ENCODE measurements around the gene CCR5.
A peak's percentile ranks its signal among the peaks of the same experiment; 100 is the strongest.

Gene CCR5

DNA sequence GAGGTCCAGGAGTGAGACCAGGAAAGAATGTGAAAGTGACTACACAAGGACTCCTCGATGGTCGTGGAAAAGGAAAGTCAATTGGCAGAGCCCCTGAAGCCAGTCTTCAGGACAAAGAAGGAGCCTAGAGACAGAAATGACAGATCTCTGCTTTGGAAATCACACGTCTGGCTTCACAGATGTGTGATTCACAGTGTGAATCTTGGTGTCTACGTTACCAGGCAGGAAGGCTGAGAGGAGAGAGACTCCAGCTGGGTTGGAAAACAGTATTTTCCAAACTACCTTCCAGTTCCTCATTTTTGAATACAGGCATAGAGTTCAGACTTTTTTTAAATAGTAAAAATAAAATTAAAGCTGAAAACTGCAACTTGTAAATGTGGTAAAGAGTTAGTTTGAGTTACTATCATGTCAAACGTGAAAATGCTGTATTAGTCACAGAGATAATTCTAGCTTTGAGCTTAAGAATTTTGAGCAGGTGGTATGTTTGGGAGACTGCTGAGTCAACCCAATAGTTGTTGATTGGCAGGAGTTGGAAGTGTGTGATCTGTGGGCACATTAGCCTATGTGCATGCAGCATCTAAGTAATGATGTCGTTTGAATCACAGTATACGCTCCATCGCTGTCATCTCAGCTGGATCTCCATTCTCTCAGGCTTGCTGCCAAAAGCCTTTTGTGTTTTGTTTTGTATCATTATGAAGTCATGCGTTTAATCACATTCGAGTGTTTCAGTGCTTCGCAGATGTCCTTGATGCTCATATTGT lies 10.8 kb upstream of the CCR5 start:
- DNase-seq (ENCODE audit: low read depth): no peak

DNA sequence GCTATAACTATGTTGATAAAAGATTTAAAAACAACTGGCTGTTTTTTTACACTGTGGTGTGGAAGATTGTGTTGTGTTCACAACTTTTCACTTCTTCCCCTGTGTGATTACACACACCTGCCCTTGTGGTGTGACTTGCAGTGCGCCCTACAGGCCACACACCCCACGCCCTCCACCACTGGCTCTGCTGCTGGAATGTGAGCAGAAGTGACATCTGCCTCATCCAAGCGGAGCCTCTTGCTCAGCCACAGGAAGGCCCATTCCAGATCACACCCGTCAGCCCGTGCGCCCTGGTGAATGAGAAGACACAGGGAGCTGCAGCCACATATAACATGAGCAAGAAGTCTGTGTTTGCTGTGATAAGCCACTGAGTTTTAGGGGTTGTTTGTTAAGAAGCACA lies 9.8 kb upstream of the CCR5 start:
- no peak for DNase-seq (ENCODE audit: low read depth)

DNA sequence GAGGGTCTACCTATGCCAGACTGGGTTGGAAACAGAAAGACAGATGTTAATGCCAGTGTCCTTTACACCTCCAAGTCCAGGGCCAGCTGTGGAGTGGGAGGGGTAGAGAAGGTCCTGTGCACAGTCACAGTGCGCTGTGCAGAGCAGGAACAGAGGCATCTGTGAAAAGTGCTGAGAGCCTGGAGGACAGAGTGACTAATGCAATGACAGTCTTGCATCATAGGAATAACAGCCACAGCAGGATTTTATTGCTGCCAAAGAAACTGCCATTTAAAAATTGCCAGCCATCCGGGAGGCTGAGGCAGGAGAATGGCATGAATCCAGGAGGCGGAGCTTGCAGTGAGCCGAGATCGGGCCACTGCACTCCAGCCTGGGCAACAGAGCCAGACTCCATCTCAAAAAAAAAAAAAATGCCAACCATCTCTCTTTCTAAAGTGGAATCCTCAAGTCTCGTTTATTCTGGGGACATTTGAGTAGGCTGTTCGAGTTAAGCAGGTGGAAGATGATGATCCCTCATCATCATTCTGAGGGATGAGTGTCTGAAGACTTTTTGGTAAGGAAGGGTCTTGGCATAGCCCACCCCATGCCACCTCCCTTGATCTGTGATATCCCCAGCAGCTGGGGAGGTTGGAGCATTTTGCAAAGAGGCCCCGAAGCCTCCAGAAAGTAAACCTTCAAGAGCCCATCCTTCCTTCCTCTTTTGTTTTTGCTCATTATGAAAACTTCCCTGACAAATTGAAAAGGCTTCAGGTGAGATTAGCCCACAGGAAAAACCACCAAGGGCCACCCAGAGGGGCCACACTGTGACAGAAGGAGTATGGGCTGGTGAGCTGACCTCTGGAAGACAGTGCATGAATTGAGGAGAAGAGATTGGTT lies 9.1 kb upstream of the CCR5 start:
- DNase-seq (ENCODE audit: low read depth): no peak

DNA sequence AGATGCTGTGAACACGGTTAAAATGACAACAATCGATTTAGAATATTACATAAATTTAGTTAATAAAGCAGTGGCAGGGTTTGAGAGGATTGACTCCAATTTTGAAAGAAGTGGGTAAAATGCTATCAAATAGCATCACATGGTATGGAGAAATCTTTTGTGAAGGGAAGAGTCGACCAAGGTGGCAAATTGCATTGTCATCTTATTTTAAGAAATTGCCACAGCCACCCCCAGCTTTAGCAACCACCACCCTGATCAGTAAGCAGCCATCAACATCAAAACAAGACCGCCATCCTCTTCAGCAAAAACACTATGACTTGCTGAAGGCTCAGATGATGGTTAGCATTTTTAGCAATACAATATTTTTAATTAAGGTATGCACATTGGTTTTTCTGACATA lies 5.7 kb upstream of the CCR5 start:
- DNase-seq (ENCODE audit: low read depth): no peak

DNA sequence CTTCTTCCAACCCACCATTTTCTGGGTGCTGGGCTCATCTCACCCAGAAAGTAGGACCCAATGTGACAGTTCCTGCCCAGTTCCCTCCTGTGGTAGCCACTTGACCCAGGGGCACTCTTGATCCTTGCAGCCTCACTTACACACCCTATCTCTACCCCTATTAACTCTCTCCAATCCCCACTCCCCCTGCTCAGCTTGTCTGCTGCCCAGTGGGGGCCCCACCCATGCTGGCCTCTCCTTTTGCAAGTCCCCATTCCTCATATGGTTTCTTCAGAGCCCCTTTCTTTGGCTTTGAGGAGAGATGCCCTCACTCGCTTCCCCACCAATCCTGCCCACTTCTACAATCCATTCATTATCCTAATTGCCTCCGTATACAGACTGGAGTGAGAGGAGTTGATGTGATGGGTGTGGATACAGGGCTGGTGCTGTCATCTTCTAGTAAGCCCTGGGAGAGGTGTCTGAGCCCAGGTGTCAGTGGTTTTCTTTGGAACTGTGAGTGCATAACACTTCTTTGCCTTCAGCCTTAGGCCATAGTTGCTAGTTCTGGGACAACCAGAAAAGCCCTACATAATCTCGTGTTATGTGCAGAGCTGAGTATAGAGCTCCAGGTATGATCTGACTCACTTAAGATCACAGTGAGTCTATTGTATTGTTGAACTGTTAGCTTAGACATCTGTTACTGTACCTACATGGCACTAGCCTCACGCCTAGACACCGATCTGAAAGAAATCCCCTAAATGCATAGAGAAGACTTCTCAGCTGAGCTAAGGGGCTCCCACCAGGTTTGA lies 4.8 kb upstream of the CCR5 start:
- no peak for DNase-seq (ENCODE audit: low read depth)

DNA sequence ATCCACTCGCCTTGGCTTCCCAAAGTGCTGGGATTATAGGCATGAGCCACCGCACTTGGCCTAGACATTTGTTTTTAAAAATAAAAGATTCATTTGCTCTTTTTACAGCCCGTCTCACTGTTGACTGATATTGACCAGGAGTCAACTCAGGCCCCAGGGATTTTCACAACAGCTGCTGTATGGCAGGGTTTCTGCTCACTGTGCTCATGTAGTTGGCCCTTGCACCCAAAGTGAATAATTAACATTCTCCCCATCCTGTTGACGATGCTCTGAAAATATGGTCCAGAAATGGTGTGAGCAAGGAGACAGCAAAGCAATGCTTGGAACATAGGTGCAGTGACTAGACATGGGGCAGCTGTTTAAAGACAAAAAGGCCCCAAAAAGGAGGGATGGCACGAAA lies 2.9 kb upstream of the CCR5 start:
- no peak for DNase-seq (ENCODE audit: low read depth)

DNA sequence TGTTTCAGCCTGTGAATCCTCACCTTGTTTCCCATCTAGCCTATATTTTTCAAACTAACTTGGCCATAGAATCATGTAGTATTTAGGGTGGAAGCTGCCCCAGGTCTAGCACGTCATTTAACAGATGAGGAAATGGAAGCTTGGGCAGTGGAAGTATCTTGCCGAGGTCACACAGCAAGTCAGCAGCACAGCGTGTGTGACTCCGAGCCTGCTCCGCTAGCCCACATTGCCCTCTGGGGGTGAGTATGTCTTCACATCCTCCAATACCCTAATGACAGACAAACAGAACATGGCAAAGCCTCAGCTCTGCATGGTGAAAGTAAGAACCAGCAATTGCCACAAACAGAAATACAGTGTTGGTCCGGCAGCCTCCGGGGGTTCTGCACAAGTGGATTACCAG lies 2.2 kb upstream of the CCR5 start:
- DNase-seq (ENCODE audit: low read depth): peak; percentile 40

DNA sequence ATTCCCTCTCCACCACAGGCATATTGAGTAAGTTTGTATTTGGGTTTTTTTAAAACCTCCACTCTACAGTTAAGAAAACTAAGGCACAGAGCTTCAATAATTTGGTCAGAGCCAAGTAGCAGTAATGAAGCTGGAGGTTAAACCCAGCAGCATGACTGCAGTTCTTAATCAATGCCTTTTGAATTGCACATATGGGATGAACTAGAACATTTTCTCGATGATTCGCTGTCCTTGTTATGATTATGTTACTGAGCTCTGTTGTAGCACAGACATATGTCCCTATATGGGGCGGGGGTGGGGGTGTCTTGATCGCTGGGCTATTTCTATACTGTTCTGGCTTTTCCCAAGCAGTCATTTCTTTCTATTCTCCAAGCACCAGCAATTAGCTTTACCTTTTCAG lies 1.6 kb upstream of the CCR5 start:
- no peak for DNase-seq (ENCODE audit: low read depth)

DNA sequence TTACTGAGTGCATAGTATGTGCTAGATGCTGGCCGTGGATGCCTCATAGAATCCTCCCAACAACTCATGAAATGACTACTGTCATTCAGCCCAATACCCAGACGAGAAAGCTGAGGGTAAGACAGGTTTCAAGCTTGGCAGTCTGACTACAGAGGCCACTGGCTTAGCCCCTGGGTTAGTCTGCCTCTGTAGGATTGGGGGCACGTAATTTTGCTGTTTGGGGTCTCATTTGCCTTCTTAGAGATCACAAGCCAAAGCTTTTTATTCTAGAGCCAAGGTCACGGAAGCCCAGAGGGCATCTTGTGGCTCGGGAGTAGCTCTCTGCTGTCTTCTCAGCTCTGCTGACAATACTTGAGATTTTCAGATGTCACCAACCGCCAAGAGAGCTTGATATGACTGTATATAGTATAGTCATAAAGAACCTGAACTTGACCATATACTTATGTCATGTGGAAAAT lies 1.0 kb upstream of the CCR5 start:
- no peak for DNase-seq (ENCODE audit: low read depth)

DNA sequence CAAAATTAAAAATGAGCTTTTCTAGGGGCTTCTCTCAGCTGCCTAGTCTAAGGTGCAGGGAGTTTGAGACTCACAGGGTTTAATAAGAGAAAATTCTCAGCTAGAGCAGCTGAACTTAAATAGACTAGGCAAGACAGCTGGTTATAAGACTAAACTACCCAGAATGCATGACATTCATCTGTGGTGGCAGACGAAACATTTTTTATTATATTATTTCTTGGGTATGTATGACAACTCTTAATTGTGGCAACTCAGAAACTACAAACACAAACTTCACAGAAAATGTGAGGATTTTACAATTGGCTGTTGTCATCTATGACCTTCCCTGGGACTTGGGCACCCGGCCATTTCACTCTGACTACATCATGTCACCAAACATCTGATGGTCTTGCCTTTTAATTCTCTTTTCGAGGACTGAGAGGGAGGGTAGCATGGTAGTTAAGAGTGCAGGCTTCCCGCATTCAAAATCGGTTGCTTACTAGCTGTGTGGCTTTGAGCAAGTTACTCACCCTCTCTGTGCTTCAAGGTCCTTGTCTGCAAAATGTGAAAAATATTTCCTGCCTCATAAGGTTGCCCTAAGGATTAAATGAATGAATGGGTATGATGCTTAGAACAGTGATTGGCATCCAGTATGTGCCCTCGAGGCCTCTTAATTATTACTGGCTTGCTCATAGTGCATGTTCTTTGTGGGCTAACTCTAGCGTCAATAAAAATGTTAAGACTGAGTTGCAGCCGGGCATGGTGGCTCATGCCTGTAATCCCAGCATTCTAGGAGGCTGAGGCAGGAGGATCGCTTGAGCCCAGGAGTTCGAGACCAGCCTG lies 984 bp downstream of the CCR5 start:
- DNase-seq (ENCODE audit: low read depth): no peak

DNA sequence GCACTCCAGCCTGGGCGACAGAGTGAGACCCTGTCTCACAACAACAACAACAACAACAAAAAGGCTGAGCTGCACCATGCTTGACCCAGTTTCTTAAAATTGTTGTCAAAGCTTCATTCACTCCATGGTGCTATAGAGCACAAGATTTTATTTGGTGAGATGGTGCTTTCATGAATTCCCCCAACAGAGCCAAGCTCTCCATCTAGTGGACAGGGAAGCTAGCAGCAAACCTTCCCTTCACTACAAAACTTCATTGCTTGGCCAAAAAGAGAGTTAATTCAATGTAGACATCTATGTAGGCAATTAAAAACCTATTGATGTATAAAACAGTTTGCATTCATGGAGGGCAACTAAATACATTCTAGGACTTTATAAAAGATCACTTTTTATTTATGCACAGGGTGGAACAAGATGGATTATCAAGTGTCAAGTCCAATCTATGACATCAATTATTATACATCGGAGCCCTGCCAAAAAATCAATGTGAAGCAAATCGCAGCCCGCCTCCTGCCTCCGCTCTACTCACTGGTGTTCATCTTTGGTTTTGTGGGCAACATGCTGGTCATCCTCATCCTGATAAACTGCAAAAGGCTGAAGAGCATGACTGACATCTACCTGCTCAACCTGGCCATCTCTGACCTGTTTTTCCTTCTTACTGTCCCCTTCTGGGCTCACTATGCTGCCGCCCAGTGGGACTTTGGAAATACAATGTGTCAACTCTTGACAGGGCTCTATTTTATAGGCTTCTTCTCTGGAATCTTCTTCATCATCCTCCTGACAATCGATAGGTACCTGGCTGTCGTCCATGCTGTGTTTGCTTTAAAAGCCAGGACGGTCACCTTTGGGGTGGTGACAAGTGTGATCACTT lies 2.0 kb downstream of the CCR5 start:
- DNase-seq (ENCODE audit: low read depth): no peak

DNA sequence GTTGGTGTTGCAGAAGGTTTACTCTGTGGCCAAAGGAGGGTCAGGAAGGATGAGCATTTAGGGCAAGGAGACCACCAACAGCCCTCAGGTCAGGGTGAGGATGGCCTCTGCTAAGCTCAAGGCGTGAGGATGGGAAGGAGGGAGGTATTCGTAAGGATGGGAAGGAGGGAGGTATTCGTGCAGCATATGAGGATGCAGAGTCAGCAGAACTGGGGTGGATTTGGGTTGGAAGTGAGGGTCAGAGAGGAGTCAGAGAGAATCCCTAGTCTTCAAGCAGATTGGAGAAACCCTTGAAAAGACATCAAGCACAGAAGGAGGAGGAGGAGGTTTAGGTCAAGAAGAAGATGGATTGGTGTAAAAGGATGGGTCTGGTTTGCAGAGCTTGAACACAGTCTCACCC lies 4.0 kb downstream of the CCR5 start:
- DNase-seq (ENCODE audit: low read depth): no peak

DNA sequence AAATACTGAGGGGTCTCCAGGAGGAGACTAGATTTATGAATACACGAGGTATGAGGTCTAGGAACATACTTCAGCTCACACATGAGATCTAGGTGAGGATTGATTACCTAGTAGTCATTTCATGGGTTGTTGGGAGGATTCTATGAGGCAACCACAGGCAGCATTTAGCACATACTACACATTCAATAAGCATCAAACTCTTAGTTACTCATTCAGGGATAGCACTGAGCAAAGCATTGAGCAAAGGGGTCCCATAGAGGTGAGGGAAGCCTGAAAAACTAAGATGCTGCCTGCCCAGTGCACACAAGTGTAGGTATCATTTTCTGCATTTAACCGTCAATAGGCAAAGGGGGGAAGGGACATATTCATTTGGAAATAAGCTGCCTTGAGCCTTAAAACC lies 4.5 kb downstream of the CCR5 start:
- no peak for DNase-seq (ENCODE audit: low read depth)

DNA sequence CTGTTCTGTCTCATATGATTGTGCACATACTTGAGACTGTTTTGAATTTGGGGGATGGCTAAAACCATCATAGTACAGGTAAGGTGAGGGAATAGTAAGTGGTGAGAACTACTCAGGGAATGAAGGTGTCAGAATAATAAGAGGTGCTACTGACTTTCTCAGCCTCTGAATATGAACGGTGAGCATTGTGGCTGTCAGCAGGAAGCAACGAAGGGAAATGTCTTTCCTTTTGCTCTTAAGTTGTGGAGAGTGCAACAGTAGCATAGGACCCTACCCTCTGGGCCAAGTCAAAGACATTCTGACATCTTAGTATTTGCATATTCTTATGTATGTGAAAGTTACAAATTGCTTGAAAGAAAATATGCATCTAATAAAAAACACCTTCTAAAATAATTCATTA lies 5.1 kb downstream of the CCR5 start:
- DNase-seq (ENCODE audit: low read depth): no peak

DNA sequence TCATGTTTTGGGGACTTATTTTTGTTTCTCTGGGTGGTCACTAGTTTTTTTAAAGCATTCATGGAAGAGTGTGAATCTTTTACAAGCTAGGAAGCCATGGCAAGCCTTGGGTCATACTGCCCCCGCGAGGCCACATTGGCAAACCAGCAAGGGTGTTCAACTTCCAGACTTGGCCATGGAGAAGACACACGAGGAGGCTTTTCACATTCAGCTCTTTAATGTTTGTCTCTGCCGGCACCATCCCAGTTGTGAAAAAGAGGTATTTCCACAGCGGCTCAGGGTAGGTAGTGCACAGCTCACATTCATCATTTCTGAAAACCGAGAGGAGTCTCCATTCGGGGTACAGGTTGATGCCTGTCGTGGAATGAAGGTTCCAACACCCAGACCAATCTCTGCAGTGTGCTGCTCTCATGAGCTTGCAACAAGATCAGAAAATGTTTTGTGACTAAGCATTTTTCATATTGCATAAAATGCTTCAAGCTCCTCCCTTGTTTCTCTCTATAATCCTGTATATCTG lies 7.7 kb downstream of the CCR5 start:
- DNase-seq (ENCODE audit: low read depth): no peak

DNA sequence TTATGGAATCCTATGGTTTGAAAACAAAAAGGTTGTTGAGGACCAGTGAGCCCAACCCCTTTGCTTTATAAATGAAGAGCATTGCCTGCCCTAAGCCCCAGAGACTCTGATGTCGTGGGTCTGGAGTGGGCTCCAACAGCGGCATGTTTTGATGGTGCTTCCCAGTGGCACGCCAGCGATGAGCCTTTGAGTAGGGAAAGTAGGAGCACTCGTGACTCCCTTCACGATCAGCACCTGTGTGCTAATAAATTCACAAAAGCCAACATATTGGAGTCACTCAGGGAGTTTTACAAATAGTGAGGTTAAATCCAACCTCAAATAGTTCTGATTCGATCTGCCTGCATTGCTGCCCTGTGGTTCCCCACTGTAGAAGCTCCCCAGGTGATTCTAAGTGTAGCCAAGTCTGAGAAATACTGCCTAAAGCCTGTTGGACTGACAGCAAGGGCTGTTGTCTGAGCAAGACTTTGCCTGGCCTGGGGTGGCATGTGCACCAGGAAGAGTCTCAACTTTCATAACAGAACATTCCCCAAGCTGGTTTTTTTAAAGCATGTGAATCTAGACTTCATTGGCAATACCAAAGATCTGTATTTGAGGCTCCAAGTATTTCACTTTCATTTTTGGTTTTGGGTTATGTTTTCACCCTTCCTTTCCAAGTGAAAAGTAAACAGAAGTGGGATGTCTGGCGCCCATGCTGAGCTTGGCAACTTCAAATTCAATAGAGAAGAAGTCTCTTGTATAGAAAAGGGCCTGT lies 9.9 kb downstream of the CCR5 start:
- no peak for DNase-seq (ENCODE audit: low read depth)

DNA sequence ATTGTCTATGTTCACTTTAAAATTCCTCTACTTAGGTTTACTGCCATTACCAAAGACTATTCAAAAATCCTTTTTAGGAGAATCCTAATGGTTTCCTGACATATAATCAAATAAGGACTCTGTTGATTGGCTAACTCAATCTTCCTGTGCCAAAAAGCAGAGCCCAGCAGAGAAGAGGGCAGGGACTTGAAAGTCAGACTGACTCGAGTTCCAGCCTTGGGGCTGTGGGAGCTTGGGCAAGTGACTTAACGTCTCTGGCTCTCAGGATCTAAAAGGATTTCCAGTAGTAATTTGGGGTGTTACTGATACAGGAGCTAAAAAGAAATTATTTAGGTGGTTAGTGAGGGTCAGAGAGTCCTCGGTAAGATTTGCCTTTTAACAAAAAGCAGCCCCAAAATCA lies 10.9 kb downstream of the CCR5 start:
- no peak for DNase-seq (ENCODE audit: low read depth)

DNA sequence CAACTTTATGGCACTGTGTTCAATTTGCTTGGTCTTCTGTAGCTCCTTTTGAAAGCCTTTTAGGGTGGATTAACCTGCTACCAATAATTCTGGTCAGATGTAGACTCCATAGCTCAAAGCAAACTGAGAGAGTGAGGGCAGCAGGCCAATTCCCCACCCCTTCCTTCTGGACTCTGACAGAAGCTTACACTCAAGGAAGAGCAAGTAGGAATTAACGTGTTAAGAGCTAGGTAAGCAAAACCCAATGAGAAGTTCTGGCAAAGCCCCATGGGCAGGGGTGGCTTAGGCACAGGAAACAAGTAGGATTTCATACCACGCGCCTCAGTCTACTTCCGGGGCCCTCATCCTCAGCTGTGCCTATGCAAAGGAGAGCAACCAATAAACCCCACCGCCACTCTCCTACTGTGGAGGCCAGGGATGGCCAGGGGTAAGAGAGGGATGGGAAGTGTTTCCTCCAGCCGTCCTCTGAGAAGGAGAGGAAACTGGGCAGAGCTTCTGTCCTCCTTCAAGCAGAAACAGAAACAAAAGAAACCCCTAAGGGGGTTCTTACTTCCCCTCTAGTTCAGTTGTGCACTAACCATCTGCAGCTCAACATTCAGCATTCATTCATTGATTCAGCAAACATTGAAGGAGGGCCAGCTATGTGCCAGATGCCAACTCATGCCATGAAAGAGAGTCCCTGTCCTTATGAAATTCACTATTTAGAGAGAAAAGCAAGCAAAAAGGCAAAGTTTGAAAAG lies 12.6 kb downstream of the CCR5 start:
- DNase-seq (ENCODE audit: low read depth): no peak

DNA sequence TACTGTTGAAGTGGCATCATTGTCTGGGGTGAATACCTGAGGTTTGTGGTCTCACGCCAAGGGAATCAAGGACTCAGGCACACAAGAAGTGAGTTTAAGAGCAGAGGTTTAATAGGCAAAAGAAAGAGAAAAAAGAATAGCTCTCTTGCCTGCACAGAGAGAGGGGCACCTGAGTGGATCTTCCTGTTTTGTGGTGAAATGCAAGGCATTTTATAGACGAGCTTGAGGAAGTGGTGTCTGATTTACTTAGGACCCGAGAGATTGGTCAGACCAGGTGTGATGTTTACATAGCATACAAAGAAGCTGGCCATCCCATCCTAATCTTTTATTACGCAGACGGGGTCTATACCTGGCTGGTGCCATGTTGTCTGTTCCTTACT lies 13.2 kb downstream of the CCR5 start:
- no peak for DNase-seq (ENCODE audit: low read depth)

Data from T-helper 22 cell (primary cell).